ENCODE results near the gene C6orf132. TPM values are rescaled to one million over a fixed set of nuclear protein-coding genes. Genes with fewer than 3 reads are reported as not detected.

Gene C6orf132
- total and polyA plus RNA-seq, 2 of the 8 experiments (the other 6 are each of a cell fraction or from before 2014, with no cell fraction given) = 31.5 to 64.0 TPM

DNA sequence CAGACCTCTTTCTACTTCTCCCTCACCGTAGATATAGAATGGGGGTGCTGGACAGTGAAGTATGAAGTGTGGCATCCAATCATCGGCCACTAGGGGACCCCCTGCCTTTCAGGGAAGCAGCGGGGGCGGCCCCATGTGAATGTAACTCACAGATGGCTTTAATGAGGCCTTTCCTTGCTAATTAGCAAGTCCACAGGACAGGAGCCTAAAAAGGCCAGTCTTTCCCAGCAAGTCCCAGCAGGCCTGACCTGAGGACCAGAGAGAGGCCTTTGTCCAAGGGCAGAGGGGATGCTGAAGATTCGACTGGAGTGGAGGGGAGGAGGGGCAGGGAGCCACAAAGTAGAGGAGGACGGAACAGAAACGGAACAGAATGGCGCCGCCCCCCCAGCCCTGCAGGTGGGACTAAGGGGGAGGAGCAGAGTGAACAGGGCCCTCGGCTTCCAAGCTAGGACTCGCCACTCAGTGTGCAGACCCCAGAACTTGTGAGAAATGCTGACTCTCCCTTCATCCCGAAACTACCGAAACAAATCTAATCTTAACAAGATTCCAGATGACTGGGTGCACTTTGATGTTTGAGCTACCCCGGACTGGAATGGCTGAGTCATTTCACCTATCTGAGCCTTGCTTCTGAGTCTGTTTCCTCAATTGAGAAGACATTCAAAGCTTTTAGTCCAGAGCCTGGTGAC is 5.8 kb downstream of the C6orf132 start (continued):
- TF ChIP-seq HDAC2 (IDR thresholded peaks at IDR 0.05; ENCODE audit: borderline replicate concordance in 1 of 2, low read depth in 2 of 2, low read length in 2 of 2) = peak; percentile 94 to 96; a peak in 2 of 4 replicates
- TF ChIP-seq POU5F1 (IDR thresholded peaks at IDR 0.05; ENCODE audit: low read depth, low read length) = no peak
- TF ChIP-seq TAF7 (optimal IDR thresholded peaks at IDR 0.05; ENCODE audit: borderline replicate concordance, low read depth, low read length) = peak; percentile 40
- TF ChIP-seq TCF12 (IDR thresholded peaks at IDR 0.05; ENCODE audit: low read depth, low read length) = peak; percentile 71; the same call in 1 of the 2 replicates
- peak; percentile 84 for TF ChIP-seq CTBP2 (IDR thresholded peaks at IDR 0.05; ENCODE audit: borderline replicate concordance, insufficient read depth, insufficient read length, low read length)
- peak; percentile 28; the same call in 1 of the 2 replicates for TF ChIP-seq TAF1 (IDR thresholded peaks at IDR 0.05; ENCODE audit: low read depth, low read length)
- TF ChIP-seq NANOG (IDR thresholded peaks at IDR 0.05; ENCODE audit: insufficient read depth, low read depth, low read length, poor library complexity, severe bottlenecking) = peak; percentile 73
- TF ChIP-seq GTF2F1 (IDR thresholded peaks at IDR 0.05; ENCODE audit: borderline replicate concordance, low read depth, low read length) = no peak
- TF ChIP-seq EGR1 (IDR thresholded peaks at IDR 0.05; ENCODE audit: borderline replicate concordance, low read depth, low read length) = peak; percentile 74; the same call in 1 of the 2 replicates
- peak in 1 of 2 experiments; percentile 90; a peak in 1 of 3 replicates for TF ChIP-seq EP300 (IDR thresholded peaks at IDR 0.05; ENCODE audit: borderline replicate concordance in 1 of 2, low read depth in 2 of 2, low read length in 2 of 2)
- TF ChIP-seq ASH2L (IDR thresholded peaks at IDR 0.05; ENCODE audit: low read length) = peak; percentile 65
- TF ChIP-seq, protein P1, sequence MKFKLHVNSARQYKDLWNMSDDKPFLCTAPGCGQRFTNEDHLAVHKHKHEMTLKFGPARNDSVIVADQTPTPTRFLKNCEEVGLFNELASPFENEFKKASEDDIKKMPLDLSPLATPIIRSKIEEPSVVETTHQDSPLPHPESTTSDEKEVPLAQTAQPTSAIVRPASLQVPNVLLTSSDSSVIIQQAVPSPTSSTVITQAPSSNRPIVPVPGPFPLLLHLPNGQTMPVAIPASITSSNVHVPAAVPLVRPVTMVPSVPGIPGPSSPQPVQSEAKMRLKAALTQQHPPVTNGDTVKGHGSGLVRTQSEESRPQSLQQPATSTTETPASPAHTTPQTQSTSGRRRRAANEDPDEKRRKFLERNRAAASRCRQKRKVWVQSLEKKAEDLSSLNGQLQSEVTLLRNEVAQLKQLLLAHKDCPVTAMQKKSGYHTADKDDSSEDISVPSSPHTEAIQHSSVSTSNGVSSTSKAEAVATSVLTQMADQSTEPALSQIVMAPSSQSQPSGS (IDR thresholded peaks at IDR 0.05; ENCODE audit: low read length) = peak; percentile 88
- TF ChIP-seq TBP (IDR thresholded peaks at IDR 0.05; ENCODE audit: low read depth, low read length) = 0 out of 2 replicates have a peak, but pooled peaks have one; percentile 25
- TF ChIP-seq BACH1 (IDR thresholded peaks at IDR 0.05; ENCODE audit: low read length) = 0 out of 2 replicates have a peak, but pooled peaks have one; percentile 17
- peak; percentile 25 for TF ChIP-seq KDM4A (IDR thresholded peaks at IDR 0.05; ENCODE audit: low read depth, low read length, severe bottlenecking)
- no peak for TF ChIP-seq CHD2 (IDR thresholded peaks at IDR 0.05; ENCODE audit: low read length)
- peak; percentile 80; the same call in 1 of the 2 replicates for TF ChIP-seq SP1 (IDR thresholded peaks at IDR 0.05; ENCODE audit: low read depth, low read length)
- TF ChIP-seq POLR2A (IDR thresholded peaks at IDR 0.05; ENCODE audit: control extremely low read depth in 1 of 2, low read depth in 2 of 2, low read length in 2 of 2) = peak in 1 of 2 experiments; percentile 39; a peak in 1 of 3 replicates
- TF ChIP-seq RAD21 (IDR thresholded peaks at IDR 0.05 in 1 of 2, conservative IDR thresholded peaks at IDR 0.05 in 1 of 2; ENCODE audit: low read depth in 2 of 2, low read length in 2 of 2) = peak; percentile 12 to 33; a peak in 3 of 4 replicates
- no peak for TF ChIP-seq SP2 (IDR thresholded peaks at IDR 0.05; ENCODE audit: low read length)
- no peak for TF ChIP-seq GABPA (IDR thresholded peaks at IDR 0.05; ENCODE audit: borderline replicate concordance, insufficient read depth, low read length)

Data from H1 (cell line).